ENCODE data around the gene OR4C11.

DNA sequence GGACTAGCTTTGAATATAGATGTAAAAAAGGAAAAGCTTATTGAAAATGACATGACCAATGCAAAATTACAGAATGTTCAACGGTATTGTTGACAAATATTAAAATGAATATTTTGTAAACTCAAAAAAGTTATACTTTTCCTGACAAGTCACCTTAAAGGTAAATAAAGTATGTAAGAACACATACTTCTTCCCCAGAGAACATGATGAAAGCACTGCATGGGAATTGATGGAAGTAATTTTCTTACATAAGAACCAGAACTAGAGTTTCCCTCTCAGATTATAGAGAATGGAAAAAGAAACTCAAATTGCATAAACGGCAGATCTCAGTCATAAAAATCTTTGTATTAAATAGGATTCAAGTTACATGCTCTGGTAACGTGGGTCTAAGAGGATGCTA is 27.4 kb upstream of the OR4C11 start, which contains the start of gene OR4P4:
- TF ChIP-seq, protein P1, sequence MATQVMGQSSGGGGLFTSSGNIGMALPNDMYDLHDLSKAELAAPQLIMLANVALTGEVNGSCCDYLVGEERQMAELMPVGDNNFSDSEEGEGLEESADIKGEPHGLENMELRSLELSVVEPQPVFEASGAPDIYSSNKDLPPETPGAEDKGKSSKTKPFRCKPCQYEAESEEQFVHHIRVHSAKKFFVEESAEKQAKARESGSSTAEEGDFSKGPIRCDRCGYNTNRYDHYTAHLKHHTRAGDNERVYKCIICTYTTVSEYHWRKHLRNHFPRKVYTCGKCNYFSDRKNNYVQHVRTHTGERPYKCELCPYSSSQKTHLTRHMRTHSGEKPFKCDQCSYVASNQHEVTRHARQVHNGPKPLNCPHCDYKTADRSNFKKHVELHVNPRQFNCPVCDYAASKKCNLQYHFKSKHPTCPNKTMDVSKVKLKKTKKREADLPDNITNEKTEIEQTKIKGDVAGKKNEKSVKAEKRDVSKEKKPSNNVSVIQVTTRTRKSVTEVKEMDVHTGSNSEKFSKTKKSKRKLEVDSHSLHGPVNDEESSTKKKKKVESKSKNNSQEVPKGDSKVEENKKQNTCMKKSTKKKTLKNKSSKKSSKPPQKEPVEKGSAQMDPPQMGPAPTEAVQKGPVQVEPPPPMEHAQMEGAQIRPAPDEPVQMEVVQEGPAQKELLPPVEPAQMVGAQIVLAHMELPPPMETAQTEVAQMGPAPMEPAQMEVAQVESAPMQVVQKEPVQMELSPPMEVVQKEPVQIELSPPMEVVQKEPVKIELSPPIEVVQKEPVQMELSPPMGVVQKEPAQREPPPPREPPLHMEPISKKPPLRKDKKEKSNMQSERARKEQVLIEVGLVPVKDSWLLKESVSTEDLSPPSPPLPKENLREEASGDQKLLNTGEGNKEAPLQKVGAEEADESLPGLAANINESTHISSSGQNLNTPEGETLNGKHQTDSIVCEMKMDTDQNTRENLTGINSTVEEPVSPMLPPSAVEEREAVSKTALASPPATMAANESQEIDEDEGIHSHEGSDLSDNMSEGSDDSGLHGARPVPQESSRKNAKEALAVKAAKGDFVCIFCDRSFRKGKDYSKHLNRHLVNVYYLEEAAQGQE (IDR thresholded peaks at IDR 0.05; ENCODE audit: low read depth, low read length) = no peak
- TF ChIP-seq SIN3A (IDR thresholded peaks at IDR 0.05; ENCODE audit: borderline replicate concordance, low read depth, low read length) = no peak
- TF ChIP-seq, protein P2, sequence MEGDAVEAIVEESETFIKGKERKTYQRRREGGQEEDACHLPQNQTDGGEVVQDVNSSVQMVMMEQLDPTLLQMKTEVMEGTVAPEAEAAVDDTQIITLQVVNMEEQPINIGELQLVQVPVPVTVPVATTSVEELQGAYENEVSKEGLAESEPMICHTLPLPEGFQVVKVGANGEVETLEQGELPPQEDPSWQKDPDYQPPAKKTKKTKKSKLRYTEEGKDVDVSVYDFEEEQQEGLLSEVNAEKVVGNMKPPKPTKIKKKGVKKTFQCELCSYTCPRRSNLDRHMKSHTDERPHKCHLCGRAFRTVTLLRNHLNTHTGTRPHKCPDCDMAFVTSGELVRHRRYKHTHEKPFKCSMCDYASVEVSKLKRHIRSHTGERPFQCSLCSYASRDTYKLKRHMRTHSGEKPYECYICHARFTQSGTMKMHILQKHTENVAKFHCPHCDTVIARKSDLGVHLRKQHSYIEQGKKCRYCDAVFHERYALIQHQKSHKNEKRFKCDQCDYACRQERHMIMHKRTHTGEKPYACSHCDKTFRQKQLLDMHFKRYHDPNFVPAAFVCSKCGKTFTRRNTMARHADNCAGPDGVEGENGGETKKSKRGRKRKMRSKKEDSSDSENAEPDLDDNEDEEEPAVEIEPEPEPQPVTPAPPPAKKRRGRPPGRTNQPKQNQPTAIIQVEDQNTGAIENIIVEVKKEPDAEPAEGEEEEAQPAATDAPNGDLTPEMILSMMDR (IDR thresholded peaks at IDR 0.05) = no peak
